Raji (cell line): ENCODE data around the gene GNB1.

Experiments
- POLR2A ChIP-seq: IDR thresholded peaks from 2 replicates; pipeline ENCODE4 v1.6.1; 2011; ENCODE audit warnings: low read depth, low read length, control low read depth; ENCODE audit not compliant: insufficient read depth

GNB1 gene

GRCh38 chr1:1869469-1869868, 21.4 kb downstream of the GNB1 start:
- TF ChIP-seq POLR2A = no peak

- no peak for TF ChIP-seq POLR2A
These were observed 23.7 kb downstream of the GNB1 start for GRCh38 chr1:1867164-1867563.

GRCh38 chr1:1862905-1863547, 27.9 kb downstream of the GNB1 start:
- no peak for TF ChIP-seq POLR2A

DNA sequence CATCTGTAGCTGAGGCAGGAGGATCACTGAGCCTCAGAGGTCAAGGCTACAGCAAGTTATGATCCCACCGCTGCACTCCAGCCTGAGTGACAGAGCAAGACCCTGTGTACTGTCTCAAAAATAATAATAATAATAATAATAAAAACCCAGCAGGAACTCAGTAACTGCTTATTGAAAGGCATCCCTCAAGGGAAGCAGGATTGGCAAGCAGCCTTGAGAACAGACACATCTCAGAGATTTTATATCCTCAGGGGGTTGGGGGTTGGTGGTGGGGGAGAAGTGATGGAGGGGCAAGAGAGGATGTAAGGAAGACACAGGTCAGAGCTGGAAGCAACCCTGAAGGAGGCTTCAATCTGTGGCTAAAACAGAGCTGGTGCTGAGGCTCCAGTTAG, 29.6 kb downstream of the GNB1 start:
- no peak for TF ChIP-seq POLR2A

DNA sequence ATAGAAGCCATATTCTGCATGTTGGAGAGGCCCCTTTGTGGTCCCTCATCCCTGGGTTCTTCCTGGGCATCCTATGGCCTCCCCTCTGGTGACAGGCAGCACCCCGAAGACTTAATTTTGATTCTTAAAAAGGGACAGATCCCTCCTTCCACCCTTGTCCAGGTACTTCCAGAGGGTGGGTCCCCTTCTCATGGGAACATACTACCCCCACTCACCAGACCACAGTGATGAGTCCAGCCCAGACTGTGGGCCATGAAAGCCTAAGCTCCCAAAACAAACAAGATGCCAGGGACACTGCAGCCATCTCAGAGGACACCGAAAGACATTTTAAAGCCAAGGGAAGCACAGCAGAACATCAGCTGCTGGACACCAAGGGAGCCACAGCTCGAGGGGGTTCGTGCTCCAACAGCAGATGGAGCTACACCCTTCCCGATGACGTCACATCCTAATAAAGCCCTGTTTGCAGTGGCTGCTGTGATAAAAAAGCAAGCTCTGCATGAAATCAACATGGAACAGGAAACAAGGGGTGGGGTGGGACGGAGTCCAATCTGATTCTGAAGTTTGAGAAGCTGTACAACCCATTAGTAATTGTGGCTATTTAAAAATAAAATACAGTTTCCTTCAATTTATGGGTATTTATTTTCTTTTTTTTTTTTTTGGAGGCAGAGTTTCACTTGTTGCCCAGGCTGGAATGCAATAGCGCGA, 32.4 kb downstream of the GNB1 start:
- no peak for TF ChIP-seq POLR2A

DNA sequence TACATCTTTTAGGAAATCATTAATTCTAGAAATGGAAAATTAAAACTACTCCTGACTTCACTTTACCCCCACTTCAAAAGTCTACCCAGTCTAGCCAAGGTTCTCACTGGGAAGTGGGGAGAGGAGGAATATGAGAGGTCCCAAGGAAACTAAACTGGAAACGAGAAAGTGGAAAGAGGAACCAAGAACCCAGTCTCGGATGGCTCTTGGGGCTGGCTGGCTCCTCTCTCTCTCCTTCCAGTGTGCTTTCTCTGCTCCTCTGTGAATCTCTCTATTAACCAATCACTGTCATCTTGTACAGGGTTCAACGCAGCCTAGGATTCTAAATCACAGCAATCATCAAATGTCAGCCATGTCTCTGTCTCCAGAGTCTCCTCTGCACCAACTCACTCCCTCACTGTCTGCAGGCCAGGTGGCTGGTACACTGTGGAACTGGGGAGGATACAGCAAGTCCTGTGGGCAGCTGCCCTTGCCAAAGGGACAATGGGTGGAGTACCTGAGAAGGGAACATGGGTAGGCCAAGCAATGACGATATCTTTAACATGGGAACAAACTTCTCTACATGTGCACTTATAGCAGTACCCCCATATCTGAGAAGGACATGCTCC, 33.7 kb downstream of the GNB1 start:
- no peak for TF ChIP-seq POLR2A

DNA sequence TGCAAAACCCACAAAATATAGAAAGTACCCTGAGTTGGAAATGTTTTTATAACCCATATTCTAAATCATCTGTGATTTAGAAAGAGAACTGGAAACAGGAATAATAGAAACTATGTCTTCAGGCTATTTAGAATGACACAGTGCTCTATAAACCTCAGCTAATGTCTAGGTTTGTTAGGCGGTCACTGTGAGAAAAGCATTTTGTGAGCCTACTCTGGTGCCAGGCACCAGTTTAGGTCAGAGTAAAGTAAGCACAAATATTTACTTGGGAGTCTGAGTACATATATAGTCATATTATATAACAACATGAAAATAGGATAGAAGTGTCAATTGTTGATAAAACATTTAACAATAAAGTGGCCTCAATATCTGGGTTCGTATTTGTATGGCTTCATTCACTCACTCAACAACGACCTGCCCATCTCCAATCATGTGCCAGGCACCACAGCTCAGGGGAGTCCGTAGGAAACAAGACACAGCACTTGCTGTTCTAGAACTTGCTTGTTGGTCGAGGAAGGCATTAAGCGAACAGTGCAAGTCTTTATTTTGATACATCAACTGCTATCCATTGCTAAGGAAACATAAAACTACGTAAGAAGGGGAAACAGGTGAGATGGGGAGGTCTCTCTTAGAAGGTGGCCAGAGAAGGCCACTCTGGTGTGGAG, 37.2 kb downstream of the GNB1 start:
- no peak for TF ChIP-seq POLR2A

- no peak for TF ChIP-seq POLR2A
These were observed 38.1 kb downstream of the GNB1 start for GRCh38 chr1:1852619-1853414.

GRCh38 chr1:1847890-1848289, 43.0 kb downstream of the GNB1 start:
- no peak for TF ChIP-seq POLR2A

- no peak for TF ChIP-seq POLR2A
These were observed 43.6 kb downstream of the GNB1 start for GRCh38 chr1:1847061-1847850.

DNA sequence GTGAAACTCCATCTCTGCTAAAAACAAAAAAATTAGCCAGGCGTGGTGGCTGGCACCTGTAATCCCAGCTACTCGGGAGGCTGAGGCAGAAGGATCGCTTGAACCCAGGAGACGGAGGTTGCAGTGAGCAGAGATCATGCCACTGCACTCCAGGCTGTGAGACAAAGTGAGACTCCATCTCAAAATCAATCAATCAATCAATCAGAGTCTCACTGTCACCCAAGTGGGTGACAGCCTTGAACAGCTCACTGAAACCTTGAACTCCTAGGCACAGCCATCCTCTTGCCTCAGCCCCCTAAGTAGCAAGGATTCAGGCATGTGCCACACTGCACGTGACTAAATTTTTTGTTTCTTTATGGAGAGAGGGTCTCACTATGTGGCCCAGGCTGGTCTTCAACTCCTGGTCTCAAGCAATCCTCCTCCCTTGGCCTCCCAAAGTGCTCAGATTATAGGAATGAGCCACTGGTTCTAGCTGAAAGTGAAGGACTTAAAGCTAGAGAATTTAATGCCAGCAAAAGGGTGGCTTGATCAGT, 44.4 kb downstream of the GNB1 start:
- TF ChIP-seq POLR2A = no peak

GRCh38 chr1:1842360-1843146, 48.3 kb downstream of the GNB1 start:
- no peak for TF ChIP-seq POLR2A

DNA sequence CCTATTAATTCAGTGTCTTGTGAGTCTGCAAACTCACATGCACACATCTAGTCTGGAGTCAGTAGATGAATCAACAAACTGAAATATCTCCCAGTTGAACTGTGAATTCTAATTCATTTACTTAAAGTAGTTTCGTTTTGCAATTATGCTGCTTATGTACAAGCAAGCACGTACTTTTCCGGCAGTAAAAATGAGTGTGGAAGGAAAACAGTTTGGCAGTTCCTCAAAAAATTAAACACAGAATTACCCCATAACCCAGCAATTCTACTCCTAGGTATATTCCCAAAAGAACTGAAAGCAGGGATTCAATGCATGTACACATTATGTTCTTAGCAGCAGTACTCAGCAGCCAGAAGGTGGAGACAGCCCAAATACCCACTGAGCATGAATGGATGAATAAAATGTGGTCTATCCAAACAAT, 49.3 kb downstream of the GNB1 start:
- no peak for TF ChIP-seq POLR2A

DNA sequence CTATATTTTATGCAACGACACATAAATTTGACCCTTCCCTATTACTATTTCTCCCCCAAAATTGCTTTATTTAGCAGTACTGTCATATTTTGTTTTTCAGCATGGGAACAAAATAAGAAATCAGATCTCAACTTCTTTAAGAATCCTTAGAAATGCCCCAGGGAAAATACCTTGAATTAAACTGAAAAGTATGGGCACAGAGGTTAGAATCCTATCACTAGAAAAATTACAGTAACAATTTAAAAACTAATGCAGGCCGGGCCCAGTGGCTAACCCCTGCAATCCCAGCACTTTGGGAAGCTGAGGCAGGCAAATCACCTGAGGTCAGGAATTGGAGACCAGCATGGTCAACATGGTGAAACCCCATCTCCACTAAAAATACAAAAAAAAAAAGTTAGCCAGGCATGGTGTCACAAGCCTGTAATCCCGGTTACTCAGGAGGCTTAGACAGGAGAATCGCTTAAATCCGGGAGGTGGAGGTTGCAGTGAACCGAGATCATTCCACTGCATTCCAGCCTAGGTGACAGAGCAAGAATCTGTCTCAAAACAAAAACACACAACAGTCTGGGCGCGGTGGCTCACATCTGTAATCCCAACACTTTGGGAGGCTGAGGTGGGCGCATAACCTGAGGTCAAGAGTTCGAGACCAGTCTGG, 51.4 kb downstream of the GNB1 start:
- no peak for TF ChIP-seq POLR2A
